Sigmoid colon (tissue), 7 donors: ENCODE data around the gene CARMIL1. TPM values are rescaled to one million over a fixed set of nuclear protein-coding genes. Genes with fewer than 3 reads are reported as not detected.

Experiments
- DNase-seq: peaks from one replicate; pipeline ENCODE4 v3.0.0-alpha.2; 2019
- H3K27ac ChIP-seq, 4 donors: fragments of 200-600 bp; sonication (generic); one replicate each; pipeline ENCODE4 v1.5.1; 2016 to 2019; ENCODE audit warnings: mild to moderate bottlenecking in 1 of 4
- H3K27me3 ChIP-seq, 3 donors: fragments of 200-600 bp; sonication (generic); one replicate each; pipeline ENCODE4 v1.5.1; 2019; ENCODE audit warnings: mild to moderate bottlenecking in 1 of 3
- H3K36me3 ChIP-seq, 4 donors: fragments of 200-600 bp; sonication (generic); one replicate each; pipeline ENCODE4 v1.5.1; 2016 to 2019
- H3K4me1 ChIP-seq, 4 donors: fragments of 200-600 bp; sonication (generic); one replicate each; pipeline ENCODE4 v1.5.1; 2017 to 2019
- H3K4me3 ChIP-seq, 4 donors: fragments of 200-600 bp; sonication (generic); one replicate each; pipeline ENCODE4 v1.5.1; 2017 to 2019; ENCODE audit warnings: mild to moderate bottlenecking in 2 of 4, moderate library complexity in 1 of 4
- H3K9me3 ChIP-seq, 4 donors: fragments of 200-600 bp in 3 of 4; sonication (generic) in 3 of 4; one replicate each; pipeline versions ENCODE4 v1.5.1 to v1.6.1; 2013 to 2019
- EP300 ChIP-seq, 4 donors: sonication (generic); formaldehyde crosslinking; IDR thresholded peaks; one replicate each; pipeline ENCODE4 v1.6.1; 2017; ENCODE audit warnings: antibody characterized with exemption in 4 of 4
- POLR2A ChIP-seq, 2 donors: fragments of 450-650 bp; IDR thresholded peaks; one replicate each; pipeline ENCODE4 v1.6.1; 2016; ENCODE audit warnings: antibody characterized with exemption in 2 of 2, mild to moderate bottlenecking in 2 of 2, moderate library complexity in 2 of 2
- POLR2AphosphoS5 ChIP-seq, 4 donors: sonication (generic); formaldehyde crosslinking; IDR thresholded peaks; one replicate each; pipeline ENCODE4 v1.6.1; 2017; ENCODE audit warnings: antibody characterized with exemption in 4 of 4
- WGBS, 2 donors: extraction: QIAGEN DNeasy Blood & Tissue Kit; methylation state at CpG; one replicate each; pipeline ENCODE4 v1.1.7; 2013; 5-methylcytosine and 5-hydroxymethylcytosine counted together
- intact Hi-C: fragments of 100-400 bp; cut with DNase I; formaldehyde crosslinking; loops from one replicate; pipeline ENCODE4 v1.15.1; 2023
- polyA plus RNA-seq, 3 donors: library from polyadenylated mRNA; stranded (reverse); fragments of 200-250 nt; gene quantifications; one replicate each; pipeline ENCODE4 v1.2.3, GENCODE V29; 2013
- total RNA-seq, 4 donors: library from RNA; depleted of rRNA; stranded (reverse); fragments of >200 nt; gene quantifications; one replicate each; pipeline ENCODE4 v1.1.0, GENCODE V29; 2016
- TF ChIP-seq, protein P1 (sequence below), 4 experiments: fragments of 450-650 bp in 3 of 4; fragments of 200-600 bp in 1 of 4; IDR thresholded peaks; one replicate each; pipeline ENCODE4 v1.5.1; 2016 to 2019; ENCODE audit warnings: antibody characterized with exemption in 4 of 4, mild to moderate bottlenecking in 3 of 4, moderate library complexity in 2 of 4
- donor health status: healthy with polysubstance abuse.
- donor health status: Bipolar disorder and iron deficiency.
- donor health status: healthy.

CARMIL1 gene
- total and polyA plus RNA-seq, 7 donors, result 3.4 to 24.0 (median 8.2) TPM

DNA sequence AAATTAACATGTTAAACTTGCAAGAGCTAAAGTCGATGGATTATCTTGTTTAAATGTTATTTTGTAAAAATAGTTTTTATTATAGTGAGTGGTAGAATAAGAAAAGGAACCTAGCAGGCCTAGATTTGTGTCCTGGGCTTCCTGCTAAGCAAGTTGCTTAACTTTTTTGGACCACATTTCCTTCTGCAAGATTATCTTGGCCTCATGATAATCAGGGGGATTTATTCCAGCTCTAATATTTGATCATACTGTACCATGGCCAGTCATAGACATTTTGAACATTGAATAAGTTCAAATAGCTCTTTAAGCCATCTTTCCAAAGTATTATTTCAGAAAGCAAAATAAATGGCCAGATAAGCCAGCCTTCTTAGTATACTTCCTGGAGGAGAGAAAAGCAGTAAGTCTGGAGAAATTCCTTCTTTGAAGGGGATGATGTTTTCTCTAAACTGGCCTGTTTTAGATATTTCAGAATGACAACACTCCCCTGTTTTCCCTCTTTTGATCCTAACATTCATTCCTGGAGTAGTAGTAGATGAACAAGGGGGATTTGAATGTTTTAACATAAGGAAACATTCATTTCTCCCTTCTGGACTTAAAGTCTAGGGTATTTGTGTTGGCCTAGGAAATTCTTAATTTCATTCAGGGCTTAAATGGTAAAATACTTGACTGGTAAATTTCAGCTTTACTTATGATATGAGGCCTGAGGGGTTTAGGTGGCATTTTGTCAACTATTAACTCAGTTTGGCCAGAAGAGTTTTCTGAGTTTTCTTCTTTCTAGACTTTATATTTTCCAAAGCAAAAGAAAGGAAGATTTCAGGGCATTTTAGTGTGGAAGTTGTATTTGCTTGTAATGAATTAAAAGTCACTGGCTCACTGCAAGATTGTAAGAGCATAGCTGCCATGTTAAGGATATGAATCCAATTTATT is 264.1 kb downstream of the CARMIL1 start:
- no peaks in the 10 kb centered on the region for H3K9me3 ChIP-seq
- no peak overlapping the region for H3K27ac ChIP-seq
- H3K4me1 ChIP-seq, result no peaks in the 10 kb centered on the region
- no peaks in the 10 kb centered on the region for H3K27me3 ChIP-seq
- DNase-seq, result no peak
- TF ChIP-seq POLR2AphosphoS5 (IDR thresholded peaks at IDR 0.05), result no peak
- TF ChIP-seq POLR2A (IDR thresholded peaks at IDR 0.05), result no peak
- TF ChIP-seq, protein P1, sequence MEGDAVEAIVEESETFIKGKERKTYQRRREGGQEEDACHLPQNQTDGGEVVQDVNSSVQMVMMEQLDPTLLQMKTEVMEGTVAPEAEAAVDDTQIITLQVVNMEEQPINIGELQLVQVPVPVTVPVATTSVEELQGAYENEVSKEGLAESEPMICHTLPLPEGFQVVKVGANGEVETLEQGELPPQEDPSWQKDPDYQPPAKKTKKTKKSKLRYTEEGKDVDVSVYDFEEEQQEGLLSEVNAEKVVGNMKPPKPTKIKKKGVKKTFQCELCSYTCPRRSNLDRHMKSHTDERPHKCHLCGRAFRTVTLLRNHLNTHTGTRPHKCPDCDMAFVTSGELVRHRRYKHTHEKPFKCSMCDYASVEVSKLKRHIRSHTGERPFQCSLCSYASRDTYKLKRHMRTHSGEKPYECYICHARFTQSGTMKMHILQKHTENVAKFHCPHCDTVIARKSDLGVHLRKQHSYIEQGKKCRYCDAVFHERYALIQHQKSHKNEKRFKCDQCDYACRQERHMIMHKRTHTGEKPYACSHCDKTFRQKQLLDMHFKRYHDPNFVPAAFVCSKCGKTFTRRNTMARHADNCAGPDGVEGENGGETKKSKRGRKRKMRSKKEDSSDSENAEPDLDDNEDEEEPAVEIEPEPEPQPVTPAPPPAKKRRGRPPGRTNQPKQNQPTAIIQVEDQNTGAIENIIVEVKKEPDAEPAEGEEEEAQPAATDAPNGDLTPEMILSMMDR (IDR thresholded peaks at IDR 0.05), result no peak
- TF ChIP-seq EP300 (IDR thresholded peaks at IDR 0.05), result no peak
- intact Hi-C loops, result no loop called here
- no peaks in the 10 kb centered on the region for H3K36me3 ChIP-seq
- H3K4me3 ChIP-seq, result no peak overlapping the region
- 64 to 67% methylated on average over 1 of the region's 1 CpG for WGBS, 2 donors

DNA sequence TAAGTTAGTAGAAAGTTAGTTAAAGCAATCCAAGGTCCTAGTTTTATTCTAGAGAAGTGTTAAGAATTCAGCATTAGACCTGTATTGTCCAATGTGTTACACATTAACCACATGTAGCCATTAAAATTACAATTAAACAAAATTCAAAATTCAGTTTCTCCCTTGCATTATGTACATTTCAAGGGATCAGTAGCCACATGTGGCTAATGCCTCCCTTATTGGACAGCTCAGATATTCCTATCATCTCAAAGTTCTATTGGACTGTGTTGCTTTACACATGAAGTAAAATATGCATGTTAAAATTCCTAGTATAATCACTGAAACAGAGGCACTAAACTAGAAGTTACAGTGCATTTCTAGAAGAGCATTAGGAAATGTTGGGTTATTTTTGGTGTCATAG is 265.7 kb downstream of the CARMIL1 start:
- no peak overlapping the region for H3K4me3 ChIP-seq
- no peaks in the 10 kb centered on the region for H3K36me3 ChIP-seq
- no peaks in the 10 kb centered on the region for H3K27me3 ChIP-seq
- DNase-seq, result no peak
- H3K27ac ChIP-seq, result no peak overlapping the region
- no peaks in the 10 kb centered on the region for H3K4me1 ChIP-seq
- intact Hi-C loops, result no loop called here
- no peak for TF ChIP-seq POLR2A (IDR thresholded peaks at IDR 0.05)
- no peak for TF ChIP-seq EP300 (IDR thresholded peaks at IDR 0.05)
- no peak for TF ChIP-seq POLR2AphosphoS5 (IDR thresholded peaks at IDR 0.05)
- TF ChIP-seq, protein P1 (IDR thresholded peaks at IDR 0.05), result no peak
- H3K9me3 ChIP-seq, result no peaks in the 10 kb centered on the region

DNA sequence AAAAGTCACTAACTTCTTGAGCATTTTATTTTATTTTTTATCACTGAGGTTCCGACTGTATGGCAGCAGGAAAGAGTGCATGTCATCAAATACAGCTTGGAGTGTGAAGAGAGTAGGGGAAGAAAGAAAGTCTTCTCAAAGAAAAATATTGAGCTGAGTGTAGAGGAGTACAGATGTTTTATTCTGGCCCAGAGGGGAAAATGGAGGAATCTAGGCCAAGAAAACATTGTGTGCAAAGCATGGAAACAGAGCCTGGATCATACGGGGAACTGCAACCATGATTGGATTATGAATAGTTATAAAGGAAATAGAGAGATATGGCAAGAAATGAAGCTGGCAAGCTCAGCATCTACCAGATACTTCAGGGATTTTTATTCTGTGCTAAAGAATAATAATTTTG is 268.6 kb downstream of the CARMIL1 start:
- TF ChIP-seq EP300 (IDR thresholded peaks at IDR 0.05) (no peak), POLR2A (IDR thresholded peaks at IDR 0.05) (no peak)
- 69 to 85% methylated on average over 2 of the region's 2 CpGs for WGBS, 2 donors

DNA sequence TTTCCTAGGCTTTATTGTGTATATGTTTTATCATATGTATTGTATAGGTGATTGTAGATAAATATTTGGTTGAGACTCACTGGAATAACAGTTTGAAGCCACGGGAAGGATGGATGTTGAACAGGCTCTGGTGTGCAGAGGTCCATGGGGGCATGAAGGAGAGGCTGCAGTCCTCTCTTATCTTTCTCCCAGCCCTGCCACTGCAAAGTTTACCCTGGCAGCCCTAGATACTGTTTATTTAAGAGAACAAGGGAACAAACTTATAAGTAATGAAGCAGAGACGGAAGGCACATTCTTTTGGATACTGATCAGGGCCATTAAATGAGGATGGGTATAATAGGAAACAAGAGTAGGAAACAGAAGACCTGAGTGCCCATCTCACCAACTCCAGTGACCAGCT is 269.3 kb downstream of the CARMIL1 start:
- no peak overlapping the region for H3K4me3 ChIP-seq
- no peak for DNase-seq
- H3K9me3 ChIP-seq, result no peaks in the 10 kb centered on the region
- no peaks in the 10 kb centered on the region for H3K27me3 ChIP-seq
- 49 to 76% methylated on average over 2 of the region's 2 CpGs for WGBS, 2 donors
- TF ChIP-seq EP300 (IDR thresholded peaks at IDR 0.05) (no peak), POLR2AphosphoS5 (IDR thresholded peaks at IDR 0.05) (no peak), POLR2A (IDR thresholded peaks at IDR 0.05) (no peak)
- TF ChIP-seq, protein P1 (IDR thresholded peaks at IDR 0.05), result no peak
- no peaks in the 10 kb centered on the region for H3K36me3 ChIP-seq
- no peaks in the 10 kb centered on the region for H3K4me1 ChIP-seq
- intact Hi-C loops, result no loop called here
- H3K27ac ChIP-seq, result no peak overlapping the region

More for the DNA sequence above, 268.6 kb downstream of the CARMIL1 start:
- intact Hi-C loops, result no loop called here
- no peak overlapping the region for H3K27ac ChIP-seq
- no peaks in the 10 kb centered on the region for H3K4me1 ChIP-seq
- no peak overlapping the region for H3K4me3 ChIP-seq
- H3K9me3 ChIP-seq, result no peaks in the 10 kb centered on the region
- H3K27me3 ChIP-seq, result no peaks in the 10 kb centered on the region
- DNase-seq, result no peak
- H3K36me3 ChIP-seq, result no peaks in the 10 kb centered on the region

DNA sequence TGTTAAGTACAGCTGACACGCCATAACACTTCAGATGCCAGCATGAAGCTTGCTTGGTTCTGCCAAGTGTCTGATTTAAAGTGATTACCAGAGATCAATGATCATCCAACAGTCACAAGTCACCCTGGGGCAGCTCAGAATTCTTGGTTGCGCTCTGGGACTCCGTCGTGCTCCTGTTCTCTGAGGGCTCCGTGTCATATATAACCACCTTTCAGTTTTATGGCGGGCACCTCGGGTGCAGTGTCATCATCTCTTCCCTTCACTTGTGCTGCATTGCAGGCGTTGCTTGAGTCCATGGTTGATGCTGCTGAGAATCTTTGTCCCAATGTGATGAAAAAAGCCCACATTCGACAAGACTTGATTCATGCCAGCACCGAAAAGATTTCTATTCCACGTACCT is 271.5 kb downstream of the CARMIL1 start:
- Histone ChIP-seq H3K27ac (no peak overlapping the region), H3K4me1 (no peaks in the 10 kb centered on the region), H3K27me3 (no peaks in the 10 kb centered on the region), H3K9me3 (no peaks in the 10 kb centered on the region), H3K36me3 (no peaks in the 10 kb centered on the region), H3K4me3 (no peak overlapping the region)
- TF ChIP-seq POLR2AphosphoS5 (IDR thresholded peaks at IDR 0.05) (no peak), POLR2A (IDR thresholded peaks at IDR 0.05) (no peak), EP300 (IDR thresholded peaks at IDR 0.05) (no peak)
- TF ChIP-seq, protein P1 (IDR thresholded peaks at IDR 0.05), result no peak
- intact Hi-C loops, result no loop called here
- 92 to 94% methylated on average over 11 of the region's 11 CpGs for WGBS, 2 donors
- DNase-seq, result no peak
